Activated T-helper 1 cell treated with anti-CD3 and anti-CD28 coated beads, Interleukin-12 subunit alpha, Interleukin-12 subunit beta, Interleukin-2, Interleukin-4 antibody, amounts not matched to agents 30 ng/mL and 10 ng/mL and 1 ng/mL, durations not matched to agents 14 hours and 24 hours and 36 hours (primary cell): ENCODE results near the gene TWSG1. TPM values are rescaled to one million over a fixed set of nuclear protein-coding genes. Genes with fewer than 3 reads are reported as not detected.
"Not testable (repeated sequence)": the region's sequence is repeated elsewhere in the genome, so short reads cannot be mapped to it uniquely, and the experiment has no call there.

ENCODE experiments used
- DNase-seq: peaks from one replicate; pipeline ENCODE4 v3.0.0; 2021; ENCODE audit warnings: low spot score
- H3K27ac Mint-ChIP-seq: one replicate; pipeline ENCODE4 v1.8.0; 2021; ENCODE audit warnings: mild to moderate bottlenecking, mixed read lengths
- H3K27me3 Mint-ChIP-seq: one replicate; pipeline ENCODE4 v1.8.0; 2022; ENCODE audit warnings: mild to moderate bottlenecking, moderate library complexity, mixed read lengths; ENCODE audit not compliant: insufficient read depth
- H3K36me3 Mint-ChIP-seq: one replicate; pipeline ENCODE4 v1.8.0; 2021; ENCODE audit warnings: low read depth, mixed read lengths
- H3K4me1 Mint-ChIP-seq: one replicate; pipeline ENCODE4 v1.8.0; 2021; ENCODE audit warnings: low read depth, mixed read lengths
- H3K4me3 Mint-ChIP-seq: one replicate; pipeline ENCODE4 v1.8.0; 2021; ENCODE audit warnings: mild to moderate bottlenecking, moderate library complexity, mixed read lengths
- H3K9me3 Mint-ChIP-seq: one replicate; pipeline ENCODE4 v1.8.0; 2021; ENCODE audit warnings: mixed read lengths
- intact Hi-C: fragments of 100-400 bp; cut with micrococcal nuclease; formaldehyde crosslinking; loops from one replicate; pipeline ENCODE4 v1.15.1; 2024
- total RNA-seq: library from RNA; stranded (reverse); gene quantifications from 2 replicates; pipeline ENCODE4 v1.2.3, GENCODE V29; 2022

Gene TWSG1
- total RNA-seq, 1 donor from 2014 or later = 10.6 TPM

DNA sequence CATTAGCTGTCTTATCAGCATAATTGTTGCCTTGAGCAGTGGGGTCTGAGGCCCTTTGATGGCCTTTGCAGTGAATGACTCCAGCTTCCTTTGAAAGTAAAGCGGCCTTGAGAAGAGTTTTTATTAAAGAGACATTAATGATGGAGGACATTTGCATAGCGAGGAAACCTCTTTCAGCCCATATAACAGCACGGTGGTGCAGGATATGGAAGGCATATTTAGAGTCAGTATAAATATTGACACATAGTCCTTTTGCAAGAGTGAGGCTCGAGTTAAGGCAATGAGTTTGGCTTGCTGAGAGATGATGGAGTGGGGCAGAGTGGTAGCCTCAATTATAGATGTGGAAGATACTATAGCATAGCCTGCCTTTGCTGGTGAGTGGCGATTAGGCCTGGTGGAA lies 89.7 kb downstream of the TWSG1 start:
- H3K27me3 Mint-ChIP-seq, DNase-seq, H3K4me1 Mint-ChIP-seq, H3K27ac Mint-ChIP-seq, H3K9me3 Mint-ChIP-seq, H3K36me3 Mint-ChIP-seq, H3K4me3 Mint-ChIP-seq, intact Hi-C loops: not testable (repeated sequence)

DNA sequence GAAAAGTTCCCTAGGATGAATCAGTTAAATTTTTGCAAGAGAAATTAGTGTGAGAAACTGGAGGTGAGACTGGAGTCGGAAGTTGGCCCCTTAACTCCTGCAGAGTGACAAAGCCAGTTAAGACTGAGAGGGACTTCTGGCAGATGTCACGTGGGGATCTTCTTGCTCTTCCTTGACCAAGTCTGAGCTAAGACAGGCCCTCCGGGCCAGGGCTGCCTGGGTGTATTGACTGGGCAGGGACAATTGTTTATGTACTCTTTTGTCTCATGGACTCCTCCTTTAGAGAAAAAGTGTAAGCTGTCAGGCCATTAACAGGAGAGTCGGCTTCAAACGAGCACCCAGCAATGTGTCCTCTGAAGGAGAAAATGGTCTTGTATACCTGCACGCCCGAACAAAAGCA lies 92.2 kb downstream of the TWSG1 start:
- H3K4me1 Mint-ChIP-seq = no peaks in the 10 kb centered on the region
- H3K27me3 Mint-ChIP-seq = no peaks in the 10 kb centered on the region

DNA sequence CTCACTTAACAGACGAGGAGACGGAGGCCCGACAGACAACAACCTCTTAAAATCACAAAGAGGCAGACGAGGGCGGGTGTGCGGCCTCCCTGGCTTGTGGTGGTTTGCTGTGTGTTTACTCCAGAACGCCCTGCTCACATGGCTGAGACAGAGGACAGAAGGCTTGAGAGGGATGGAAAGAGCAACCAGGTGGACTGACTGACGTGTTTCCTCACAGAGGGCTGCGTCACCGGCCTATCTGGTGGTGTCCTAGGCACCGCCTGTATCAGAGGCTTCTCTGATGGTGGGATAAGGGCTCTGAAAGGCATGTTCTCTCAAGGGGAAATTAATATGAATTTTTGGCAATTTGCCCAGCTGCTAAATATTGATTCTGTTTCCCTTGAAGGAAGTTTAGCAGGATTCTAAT lies 93.7 kb downstream of the TWSG1 start:
- Mint-ChIP-seq H3K36me3 (no peaks in the 10 kb centered on the region), H3K9me3 (no peaks in the 10 kb centered on the region), H3K4me3 (no peak overlapping the region), H3K4me1 (no peaks in the 10 kb centered on the region), H3K27me3 (no peaks in the 10 kb centered on the region), H3K27ac (no peak overlapping the region)
- DNase-seq = no peak
- intact Hi-C loops = no loop called here

More for the DNA sequence above, 92.2 kb downstream of the TWSG1 start:
- Mint-ChIP-seq H3K36me3 (no peaks in the 10 kb centered on the region), H3K9me3 (no peaks in the 10 kb centered on the region), H3K4me3 (no peak overlapping the region), H3K27ac (no peak overlapping the region)
- DNase-seq = no peak
- intact Hi-C loops = no loop called here

DNA sequence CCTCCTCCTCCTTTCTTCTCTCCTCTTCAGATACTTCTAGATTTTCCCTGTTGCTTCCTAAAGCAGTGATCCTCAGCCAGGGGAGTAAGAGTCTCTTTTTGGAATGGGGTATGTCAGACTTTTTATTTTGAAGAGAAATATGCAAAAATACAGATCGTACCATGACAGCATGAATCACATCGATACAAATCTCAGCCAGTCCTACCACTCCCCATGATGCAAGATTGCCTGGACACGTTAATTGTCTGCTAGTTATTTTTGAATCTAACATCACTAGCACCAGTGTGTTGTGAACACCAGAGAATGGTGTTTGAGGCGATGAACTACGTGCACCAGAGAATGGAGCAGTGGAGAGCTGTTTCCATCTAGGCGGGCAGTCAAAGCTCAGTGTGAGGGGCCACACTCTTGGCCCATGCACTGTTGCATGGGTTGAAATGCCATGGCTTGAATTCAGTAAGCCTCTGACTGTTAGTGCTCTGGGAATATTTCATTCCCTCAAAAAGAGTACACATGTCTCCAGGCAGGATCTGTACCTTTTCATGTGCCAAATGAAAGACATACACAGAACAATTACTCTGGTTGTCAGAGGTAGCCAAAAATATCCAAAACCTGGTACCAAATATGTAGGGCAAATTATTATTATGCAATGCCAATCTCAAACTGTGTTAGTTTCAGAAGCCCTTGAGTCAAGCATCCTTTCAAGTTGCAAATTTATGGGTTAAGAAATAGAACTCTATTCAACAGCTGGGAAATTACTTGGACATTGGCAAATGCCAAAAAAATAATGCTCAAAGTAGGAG lies 94.5 kb downstream of the TWSG1 start:
- Mint-ChIP-seq H3K27ac (no peak overlapping the region), H3K4me3 (no peak overlapping the region), H3K27me3 (no peaks in the 10 kb centered on the region), H3K9me3 (no peaks in the 10 kb centered on the region), H3K36me3 (no peaks in the 10 kb centered on the region), H3K4me1 (no peaks in the 10 kb centered on the region)
- DNase-seq = no peak
- intact Hi-C loops = no loop called here

DNA sequence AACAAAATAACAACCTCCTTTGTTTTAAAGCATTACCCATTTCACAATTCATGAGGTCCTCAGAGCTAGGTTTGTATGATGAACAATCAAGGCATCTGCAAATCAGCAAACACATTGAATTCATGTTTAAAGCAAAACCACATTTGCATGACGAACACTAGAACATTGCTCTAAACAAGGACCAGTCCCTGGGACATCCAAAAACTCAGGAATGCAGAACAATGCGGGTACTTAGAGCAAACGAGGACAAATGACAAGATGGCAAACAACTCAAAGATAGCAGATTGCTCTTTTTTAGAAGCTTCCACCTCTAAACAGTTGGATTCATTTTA lies 95.1 kb downstream of the TWSG1 start:
- intact Hi-C loops = no loop called here
- no peaks in the 10 kb centered on the region for H3K27me3 Mint-ChIP-seq

DNA sequence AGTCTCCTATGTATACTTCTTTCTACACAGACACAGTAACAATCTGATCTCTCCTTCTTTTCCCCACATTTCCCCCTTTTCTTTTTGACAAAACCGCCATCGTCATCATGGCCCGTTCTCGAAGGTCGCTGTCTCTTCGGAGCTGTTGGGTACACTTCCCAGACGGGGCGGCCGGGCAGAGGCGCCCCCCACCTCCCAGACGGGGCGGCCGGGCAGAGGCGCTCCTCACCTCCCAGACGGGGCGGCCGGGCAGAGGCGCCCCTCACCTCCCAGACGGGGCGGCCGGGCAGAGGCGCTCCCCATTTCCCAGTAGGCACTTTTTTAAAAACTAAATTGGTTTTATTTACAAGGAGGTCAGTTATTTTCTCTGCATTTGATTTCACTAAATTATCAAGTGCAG lies 95.7 kb downstream of the TWSG1 start:
- H3K27me3 Mint-ChIP-seq, H3K4me1 Mint-ChIP-seq, intact Hi-C loops, H3K36me3 Mint-ChIP-seq, H3K4me3 Mint-ChIP-seq, H3K9me3 Mint-ChIP-seq, H3K27ac Mint-ChIP-seq, DNase-seq: not testable (repeated sequence)

More for the DNA sequence above, 95.1 kb downstream of the TWSG1 start:
- no peaks in the 10 kb centered on the region for H3K9me3 Mint-ChIP-seq
- H3K4me3 Mint-ChIP-seq = no peak overlapping the region
- no peaks in the 10 kb centered on the region for H3K4me1 Mint-ChIP-seq
- no peak overlapping the region for H3K27ac Mint-ChIP-seq
- DNase-seq = no peak
- no peaks in the 10 kb centered on the region for H3K36me3 Mint-ChIP-seq

DNA sequence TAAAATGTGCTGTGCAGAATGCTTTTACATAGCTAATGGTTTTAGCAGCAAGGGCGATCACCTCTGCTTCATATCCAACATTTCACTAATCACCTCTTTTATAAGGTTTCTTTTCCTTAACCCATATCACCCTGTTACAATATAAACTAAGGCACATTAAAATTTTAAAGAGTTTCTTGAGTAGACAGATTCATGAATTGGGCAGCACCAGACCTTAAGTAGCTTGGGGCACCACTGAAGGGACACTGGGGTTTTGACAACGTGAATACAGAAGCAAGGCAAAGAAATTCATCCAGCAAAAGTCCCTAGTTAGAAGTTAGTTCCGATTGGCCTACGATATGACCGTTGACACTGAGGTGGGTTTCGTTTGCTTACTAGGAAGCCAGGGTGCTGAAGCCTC lies 96.7 kb downstream of the TWSG1 start:
- DNase-seq = no peak
- intact Hi-C loops = no loop called here
- H3K4me1 Mint-ChIP-seq = no peaks in the 10 kb centered on the region
- H3K9me3 Mint-ChIP-seq = no peaks in the 10 kb centered on the region
- no peak overlapping the region for H3K27ac Mint-ChIP-seq
- no peak overlapping the region for H3K4me3 Mint-ChIP-seq
- H3K36me3 Mint-ChIP-seq = no peaks in the 10 kb centered on the region
- no peaks in the 10 kb centered on the region for H3K27me3 Mint-ChIP-seq

DNA sequence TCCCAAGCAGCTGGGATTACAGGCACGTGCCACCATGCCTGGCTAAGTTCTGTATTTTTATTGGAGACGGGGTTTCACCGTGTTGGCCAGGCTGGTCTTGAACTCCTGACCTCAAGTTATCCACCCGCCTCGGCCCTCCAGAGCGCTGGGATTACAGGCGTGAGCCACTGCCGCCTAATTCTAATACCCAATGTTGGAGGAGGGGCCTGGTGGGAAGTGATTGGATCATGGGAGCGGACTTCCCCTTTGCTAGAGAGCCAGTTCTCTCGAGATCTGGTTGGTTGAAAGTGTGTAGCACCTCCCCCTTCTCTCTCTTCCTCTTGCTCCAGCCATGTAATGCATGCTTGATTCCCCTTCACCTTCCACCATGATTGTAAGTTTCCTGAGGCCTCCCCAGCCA lies 98.5 kb downstream of the TWSG1 start:
- H3K36me3 Mint-ChIP-seq, H3K4me1 Mint-ChIP-seq, H3K27me3 Mint-ChIP-seq, intact Hi-C loops, H3K4me3 Mint-ChIP-seq, H3K27ac Mint-ChIP-seq, DNase-seq, H3K9me3 Mint-ChIP-seq: not testable (repeated sequence)

DNA sequence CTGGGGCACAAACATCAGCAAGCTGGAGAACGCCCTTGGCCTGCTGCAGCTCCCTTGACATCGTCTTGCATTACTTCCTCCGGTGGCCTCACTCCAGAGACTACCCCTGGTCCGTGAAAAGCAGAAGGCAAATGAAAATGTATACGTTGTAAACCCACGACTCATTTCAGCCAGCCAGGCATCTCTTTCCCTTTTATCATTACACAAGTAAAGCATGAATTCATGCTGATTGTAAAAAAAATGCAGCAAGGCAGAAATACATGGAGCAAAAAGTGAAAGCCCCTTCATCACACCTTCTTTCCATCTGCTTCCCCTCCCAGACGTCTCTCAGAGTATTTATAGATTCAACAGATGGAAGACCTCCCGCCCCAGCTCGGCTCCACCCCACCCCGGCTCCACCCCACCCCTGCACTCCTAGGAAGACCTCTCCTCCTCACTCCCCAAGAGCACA lies 99.1 kb downstream of the TWSG1 start:
- Mint-ChIP-seq H3K36me3 (no peaks in the 10 kb centered on the region), H3K9me3 (no peaks in the 10 kb centered on the region)

DNA sequence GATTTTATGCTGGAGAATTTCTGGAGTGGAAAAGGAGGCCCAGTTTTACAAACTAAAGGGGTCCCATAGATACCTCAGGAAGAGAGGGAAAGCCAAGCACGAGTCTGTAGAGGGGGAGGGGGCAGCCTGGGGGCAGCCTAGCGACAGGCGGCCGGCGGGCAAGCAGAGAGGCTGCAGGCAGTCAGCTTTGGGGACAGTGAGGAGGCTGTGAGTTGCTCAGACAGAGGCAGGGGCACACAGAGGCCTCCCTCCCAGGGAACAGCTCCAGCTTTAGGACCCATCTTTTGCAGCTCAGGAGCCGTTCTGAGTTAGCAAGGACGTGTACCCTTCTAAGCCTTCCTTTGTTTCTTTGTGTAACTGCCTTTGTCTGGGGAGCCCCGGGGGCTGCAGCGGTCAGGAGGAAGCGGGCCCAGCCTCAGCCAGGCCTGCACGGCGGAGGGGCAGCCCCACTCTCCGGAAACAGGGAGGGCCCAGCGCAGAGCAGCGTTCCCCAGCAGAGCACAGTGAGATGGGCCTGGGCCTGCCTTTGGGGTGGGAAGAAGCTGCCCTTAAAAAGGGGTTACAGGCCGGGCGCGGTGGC lies 99.6 kb downstream of the TWSG1 start:
- H3K27me3 Mint-ChIP-seq = no peaks in the 10 kb centered on the region
- intact Hi-C loops = no loop called here
- H3K4me3 Mint-ChIP-seq = no peak overlapping the region
- no peaks in the 10 kb centered on the region for H3K9me3 Mint-ChIP-seq
- no peak for DNase-seq
- H3K36me3 Mint-ChIP-seq = no peaks in the 10 kb centered on the region
- H3K4me1 Mint-ChIP-seq = no peaks in the 10 kb centered on the region
- no peak overlapping the region for H3K27ac Mint-ChIP-seq

More for the DNA sequence above, 99.1 kb downstream of the TWSG1 start:
- Mint-ChIP-seq H3K27me3 (no peaks in the 10 kb centered on the region), H3K4me3 (no peak overlapping the region), H3K4me1 (no peaks in the 10 kb centered on the region), H3K27ac (no peak overlapping the region)
- intact Hi-C loops = no loop called here
- DNase-seq = no peak

DNA sequence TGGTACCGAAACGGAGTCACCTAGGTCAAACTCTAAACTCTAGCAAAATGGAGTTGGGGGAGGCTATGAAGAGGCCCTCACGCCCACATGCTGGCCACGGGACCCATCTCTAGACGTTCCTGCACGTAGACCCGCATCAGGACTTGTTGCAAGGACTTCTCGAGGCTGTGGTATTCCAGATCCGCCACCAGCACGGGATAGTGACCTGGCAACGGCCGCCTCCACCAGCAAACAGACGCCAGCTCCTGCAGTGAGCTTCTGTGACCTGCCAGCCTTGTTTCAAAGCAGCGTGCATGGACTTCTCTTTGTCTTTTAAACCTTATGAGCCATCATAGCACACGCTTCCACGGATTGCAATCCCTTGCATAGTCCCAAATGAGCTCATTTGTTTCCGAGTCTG lies 100.5 kb downstream of the TWSG1 start:
- no peaks in the 10 kb centered on the region for H3K36me3 Mint-ChIP-seq
- DNase-seq = no peak
- no peak overlapping the region for H3K4me3 Mint-ChIP-seq
- no peak overlapping the region for H3K27ac Mint-ChIP-seq
- intact Hi-C loops = no loop called here
- H3K4me1 Mint-ChIP-seq = no peaks in the 10 kb centered on the region
- H3K27me3 Mint-ChIP-seq = no peaks in the 10 kb centered on the region
- H3K9me3 Mint-ChIP-seq = no peaks in the 10 kb centered on the region

DNA sequence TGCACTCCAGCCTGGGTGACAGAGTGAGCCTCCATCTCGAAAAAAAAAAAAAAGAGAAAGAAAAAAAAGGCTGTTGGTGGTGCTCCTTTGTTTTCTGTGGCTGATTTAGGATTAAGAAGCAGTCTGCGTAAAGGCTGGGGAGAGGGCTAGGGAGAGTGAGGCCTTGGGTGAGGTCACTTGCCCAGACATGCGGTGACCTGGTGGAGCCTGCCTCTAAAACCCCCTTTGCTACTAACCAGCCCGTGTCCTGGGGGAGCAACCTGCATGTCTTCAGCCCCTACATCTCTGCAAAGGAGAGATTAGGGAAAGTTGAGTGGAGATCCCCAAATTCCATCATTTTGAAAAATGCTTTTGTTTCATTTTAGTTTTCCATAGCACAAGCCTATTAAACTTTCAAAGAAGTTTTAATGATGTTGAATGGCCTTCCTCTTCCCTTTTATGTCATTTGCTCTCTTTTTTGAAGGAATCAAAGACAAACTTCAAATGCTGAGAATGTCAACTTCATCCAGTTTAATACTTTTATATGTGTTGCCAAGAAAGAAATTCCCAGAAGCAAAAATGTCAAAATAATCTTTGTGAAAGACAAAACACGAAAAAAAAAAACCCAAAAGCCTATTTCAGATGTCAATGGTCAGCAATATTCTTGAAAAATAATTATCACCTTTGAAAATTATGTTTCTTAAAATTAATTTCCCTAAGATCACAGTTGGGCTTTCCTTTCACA lies 101.8 kb downstream of the TWSG1 start:
- DNase-seq = no peak
- Mint-ChIP-seq H3K27me3 (no peaks in the 10 kb centered on the region), H3K4me1 (no peaks in the 10 kb centered on the region), H3K36me3 (no peaks in the 10 kb centered on the region), H3K27ac (no peak overlapping the region), H3K9me3 (no peaks in the 10 kb centered on the region), H3K4me3 (no peak overlapping the region)
- intact Hi-C loops = no loop called here

DNA sequence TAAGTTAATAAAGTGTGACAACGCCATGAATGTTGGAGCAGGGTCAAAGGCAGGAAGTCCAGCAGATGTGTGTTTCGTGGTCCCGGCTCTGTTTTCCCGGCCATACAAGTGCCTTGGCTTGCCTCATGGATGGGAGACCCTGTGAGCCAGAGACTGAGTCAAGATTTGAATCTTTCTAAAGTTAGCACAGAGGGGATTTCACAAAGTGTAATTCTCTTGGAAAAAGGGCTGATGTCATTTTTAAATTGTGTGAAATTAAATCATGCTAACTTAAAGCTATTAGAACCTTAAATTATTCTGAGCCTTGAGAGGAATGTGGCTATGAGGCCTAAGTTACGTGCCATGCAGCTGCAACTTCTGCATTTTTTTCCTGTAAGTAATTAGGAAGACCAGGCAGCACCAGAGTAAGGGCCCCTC lies 102.5 kb downstream of the TWSG1 start:
- intact Hi-C loops = no loop called here

More for the DNA sequence above, 102.5 kb downstream of the TWSG1 start:
- Mint-ChIP-seq H3K4me1 (no peaks in the 10 kb centered on the region), H3K36me3 (no peaks in the 10 kb centered on the region), H3K27me3 (no peaks in the 10 kb centered on the region), H3K9me3 (no peaks in the 10 kb centered on the region), H3K4me3 (no peak overlapping the region), H3K27ac (no peak overlapping the region)
- DNase-seq = no peak
